NCI-H526 (cell line): ENCODE measurements around the gene LMF1.

Experiments used
- DNase-seq, 2 experiments: peaks; one replicate each; lab custom pipeline; 2025; lab: John Stamatoyannopoulos, UW

Gene LMF1

DNA sequence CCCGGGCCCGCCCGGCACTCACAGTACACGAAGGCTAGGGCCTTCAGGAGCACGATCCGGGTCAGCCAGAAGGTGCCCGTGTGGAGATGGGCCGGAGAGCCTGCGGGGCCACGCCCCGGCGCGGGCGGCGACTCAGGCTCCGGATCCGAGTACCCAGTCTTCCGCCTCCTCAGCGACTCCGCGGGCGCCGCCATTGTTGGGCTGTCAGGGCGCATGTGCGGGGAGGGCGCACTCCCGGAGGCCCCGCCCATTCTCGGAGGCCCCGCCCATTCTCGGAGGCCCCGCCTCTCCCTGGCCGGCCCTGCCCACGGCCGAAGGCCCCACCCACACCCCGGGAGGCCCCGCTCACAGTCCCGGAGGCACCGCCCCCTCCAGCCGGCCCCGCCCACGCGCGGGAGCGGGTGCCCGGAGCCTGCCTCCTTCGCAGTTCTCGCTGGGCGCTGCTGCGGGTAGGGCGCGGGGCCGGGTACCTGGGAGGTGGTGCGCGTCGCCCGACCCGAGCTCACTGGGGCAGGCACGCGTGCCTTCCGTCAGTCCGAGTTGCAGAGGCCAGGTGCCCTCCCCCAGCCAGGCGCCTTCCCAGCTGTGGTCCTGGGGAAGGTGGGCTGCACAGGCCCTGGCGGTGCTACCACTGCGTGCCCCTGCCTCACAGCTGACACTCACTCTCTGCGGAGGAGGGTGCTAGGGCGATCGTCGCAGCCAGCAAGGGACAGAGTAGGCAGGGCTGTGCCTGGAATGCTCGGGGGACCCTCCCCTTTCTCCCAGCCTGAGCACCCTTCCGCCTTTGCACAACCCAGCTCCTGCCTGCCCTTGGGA lies at the start of gene LMF1:
TSS of gene LMF1 (minus strand) at position 219 of the 816 bp plus-strand sequence. CDS start at position 215, 4 bp downstream.
- DNase-seq, result peak; percentile 36 to 88

GRCh38 chr16:1020091-1020399 lies 49.3 kb upstream of the LMF1 start:
- no peak for DNase-seq

DNA sequence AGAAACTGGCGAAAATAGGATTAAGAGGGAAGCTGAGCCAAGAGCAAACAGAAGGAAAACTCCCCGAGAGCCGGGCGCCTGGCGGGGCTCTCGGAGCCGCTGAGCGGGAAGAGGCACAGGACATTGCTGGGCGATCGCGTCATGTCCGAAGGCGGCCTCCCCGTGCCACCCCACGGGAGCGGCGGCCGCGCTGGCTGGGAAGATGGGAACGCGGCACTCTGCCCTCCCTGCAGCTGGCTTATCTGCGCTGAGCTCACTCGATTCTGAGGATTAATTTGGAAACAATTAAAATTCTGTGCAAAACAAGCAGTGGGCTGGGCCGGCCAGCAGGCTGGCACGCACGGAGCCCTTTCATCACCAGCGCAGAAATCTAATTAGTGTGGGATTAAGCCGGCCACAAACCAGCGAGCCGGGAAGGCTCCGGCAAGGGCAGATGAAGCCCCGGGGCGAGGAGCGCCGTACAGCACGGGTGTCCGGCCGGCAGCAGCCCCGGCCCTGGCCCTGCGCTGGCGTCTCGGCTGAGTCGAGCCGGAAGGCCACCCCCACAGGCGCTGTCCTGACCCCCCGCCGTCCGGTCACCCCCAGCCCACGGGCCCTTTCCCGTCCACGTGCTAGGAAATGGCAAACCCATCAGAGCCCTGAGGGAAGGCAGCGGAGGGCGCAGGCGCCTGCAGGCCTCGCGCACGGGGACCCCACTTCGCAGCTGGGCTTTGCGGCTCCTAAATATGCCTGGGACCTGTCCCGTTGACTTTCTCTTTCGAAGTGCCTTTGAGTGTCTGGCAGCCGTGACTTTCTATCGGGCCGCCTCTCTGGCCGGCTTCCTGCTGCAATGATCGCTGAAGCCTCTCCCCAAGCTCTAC lies 48.7 kb upstream of the LMF1 start:
- no peak for DNase-seq

DNA sequence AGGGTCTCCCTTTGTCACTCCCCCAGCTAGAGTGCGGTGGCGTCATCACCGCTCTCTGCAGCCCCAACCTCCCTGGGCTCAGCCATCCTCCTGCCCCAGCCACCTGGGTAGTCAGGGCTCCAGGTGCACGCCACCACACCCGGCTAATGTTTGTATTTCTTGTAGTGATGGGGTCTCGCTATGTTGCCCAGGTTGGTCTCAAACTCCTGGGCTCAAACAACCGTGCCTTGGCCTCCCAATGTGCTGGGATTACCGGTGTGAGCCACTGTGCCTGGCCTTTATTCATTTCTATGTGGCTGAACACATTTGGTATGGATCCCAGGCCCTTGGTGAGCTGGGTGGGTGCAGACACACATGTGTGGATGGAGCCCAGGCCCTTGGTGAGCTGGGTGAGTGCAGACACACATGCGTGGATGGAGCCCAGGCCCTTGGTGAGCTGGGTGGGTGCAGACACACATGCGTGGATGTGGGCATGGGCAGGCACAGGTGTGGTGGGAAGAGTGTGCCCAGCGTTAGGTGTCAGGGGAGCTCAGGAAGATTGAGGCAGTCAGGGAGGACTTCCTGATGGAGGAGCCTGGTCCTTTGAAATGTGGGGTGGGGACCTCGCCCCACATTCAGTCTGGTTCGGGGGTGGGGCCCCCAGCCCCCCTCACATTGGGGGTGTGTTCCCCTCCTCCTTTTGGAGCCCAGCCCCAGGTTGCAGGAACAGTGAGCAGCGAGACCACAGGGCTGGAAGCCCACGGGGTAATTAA lies 47.8 kb upstream of the LMF1 start:
- DNase-seq, result no peak

- DNase-seq, result no peak
These were observed 44.1 kb upstream of the LMF1 start for GRCh38 chr16:1014771-1015495.

GRCh38 chr16:1014221-1014620 lies 43.4 kb upstream of the LMF1 start:
- no peak for DNase-seq

GRCh38 chr16:1013593-1013900 lies 42.8 kb upstream of the LMF1 start:
- DNase-seq, result no peak

- no peak for DNase-seq
These were observed 42.2 kb upstream of the LMF1 start for GRCh38 chr16:1012722-1013592.

DNA sequence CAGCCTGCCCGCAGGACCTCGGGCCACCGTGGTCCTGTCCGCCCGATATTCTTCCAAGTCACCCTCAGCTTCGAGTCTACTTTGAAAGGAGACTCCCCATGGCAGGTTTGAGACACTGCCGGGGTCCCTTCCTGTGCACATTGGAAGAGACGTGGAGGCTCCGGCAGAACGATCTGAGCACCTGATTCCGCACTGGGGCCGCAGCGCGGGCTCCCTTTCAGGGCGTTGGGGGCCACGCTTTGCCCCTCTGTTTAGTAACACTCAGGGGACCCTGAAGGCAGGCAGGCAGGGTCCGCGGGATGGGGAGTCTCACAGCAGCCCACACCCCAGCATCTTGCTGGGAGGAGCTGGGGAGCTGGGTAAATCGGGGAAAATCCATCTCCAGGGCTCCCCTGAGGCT lies 41.4 kb upstream of the LMF1 start:
- no peak for DNase-seq

DNA sequence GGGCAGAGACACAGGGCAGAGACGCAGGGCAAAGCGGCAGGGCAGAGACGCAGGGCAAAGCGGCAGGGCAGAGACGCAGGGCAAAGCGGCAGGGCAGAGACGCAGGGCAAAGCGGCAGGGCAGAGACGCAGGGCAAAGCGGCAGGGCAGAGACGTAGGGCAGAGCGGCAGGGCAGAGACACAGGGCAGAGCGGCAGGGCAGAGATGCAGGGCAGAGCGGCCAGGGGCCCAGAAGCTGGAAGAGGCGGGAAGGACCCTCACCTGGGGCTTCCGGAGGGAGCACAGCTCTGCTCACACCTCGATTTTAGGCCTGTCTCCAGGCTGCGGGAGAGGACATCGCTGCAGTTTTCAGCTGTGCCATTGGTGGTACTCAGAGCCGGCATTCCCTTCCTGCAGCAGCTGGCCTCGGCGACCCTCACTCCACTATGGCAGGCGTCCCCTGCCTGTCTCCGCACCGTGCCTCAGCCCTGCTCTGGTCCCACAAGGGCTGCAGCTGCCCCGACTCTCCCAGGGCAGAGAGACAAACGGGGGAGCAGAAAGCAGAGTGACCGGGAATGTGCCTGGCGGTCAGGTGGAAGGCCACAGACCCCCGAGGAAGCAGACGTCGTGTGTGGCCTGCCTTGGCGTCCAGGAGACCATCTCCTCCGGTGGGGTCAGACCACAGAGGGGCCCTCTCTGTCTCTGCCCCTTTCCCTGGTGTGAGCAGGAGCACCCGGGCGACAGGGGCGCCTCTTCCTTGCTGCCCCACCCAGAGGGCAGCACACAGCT lies 40.7 kb upstream of the LMF1 start:
- DNase-seq, result no peak

- no peak for DNase-seq
These were observed 40.0 kb upstream of the LMF1 start for GRCh38 chr16:1010815-1011214.

DNA sequence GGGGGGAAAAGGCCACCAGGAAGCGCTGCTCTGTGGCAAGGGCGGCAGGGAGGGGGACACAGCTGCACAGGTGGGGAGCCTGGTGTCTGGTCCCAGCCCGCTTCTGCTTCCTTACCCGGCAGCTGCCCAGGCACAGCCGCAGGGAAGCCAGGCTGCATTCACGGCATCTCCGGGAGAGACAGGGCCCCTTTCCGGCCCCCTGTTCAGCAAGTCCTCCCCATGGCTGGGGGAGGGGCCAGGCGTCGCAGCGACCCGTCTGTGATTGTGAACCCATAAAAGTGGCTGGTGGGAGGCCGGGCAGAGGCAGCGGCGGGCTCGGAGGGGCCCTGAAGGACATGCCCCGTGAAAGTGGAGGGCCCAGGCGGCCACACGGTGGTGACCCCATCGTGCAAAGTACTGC lies 39.5 kb upstream of the LMF1 start:
- DNase-seq, result no peak

GRCh38 chr16:1009358-1010150 lies 38.8 kb upstream of the LMF1 start:
- DNase-seq, result no peak

DNA sequence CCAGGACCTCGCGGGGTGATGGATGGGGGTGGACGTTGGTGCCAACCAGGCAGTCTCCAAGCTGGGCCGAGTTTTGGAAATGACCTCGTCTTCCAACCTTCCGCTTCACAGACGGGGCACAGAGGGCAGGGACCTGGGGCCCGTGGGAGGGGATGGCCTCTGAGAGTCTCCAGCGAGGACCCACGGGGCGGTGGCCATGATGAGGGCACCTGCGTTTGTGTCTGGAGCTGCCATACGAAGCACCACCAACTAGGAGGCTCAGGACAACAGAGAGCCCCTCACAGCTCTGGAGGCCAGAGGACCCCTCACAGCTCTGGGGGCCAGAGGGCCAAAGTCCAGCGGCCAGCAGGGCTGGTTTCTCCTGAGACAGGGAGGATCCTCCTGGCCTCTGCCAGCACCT lies 37.3 kb upstream of the LMF1 start:
- DNase-seq, result no peak

GRCh38 chr16:1007284-1007850 lies 36.6 kb upstream of the LMF1 start:
- no peak for DNase-seq

GRCh38 chr16:1006781-1007180 lies 36.0 kb upstream of the LMF1 start:
- DNase-seq, result no peak

DNA sequence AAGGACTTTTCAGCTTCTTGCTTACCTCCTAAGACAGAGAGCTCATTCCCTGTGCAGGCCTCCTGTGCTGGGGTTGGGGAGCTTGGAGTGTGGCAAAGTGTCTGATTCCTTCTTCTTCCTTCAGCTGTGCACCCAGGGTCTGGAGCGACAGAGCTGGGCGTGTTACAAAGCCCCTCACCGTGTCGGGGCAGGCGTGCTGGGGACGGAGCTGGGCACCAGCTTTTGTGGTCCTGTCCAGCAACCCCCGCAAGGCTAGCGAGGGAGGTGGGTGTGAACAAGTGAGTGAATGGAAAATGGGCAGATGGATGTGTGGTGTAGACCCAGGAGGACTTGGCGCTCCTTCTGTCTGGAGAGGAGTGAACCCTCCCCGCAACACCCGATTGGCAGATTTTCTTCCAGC lies 34.5 kb upstream of the LMF1 start:
- DNase-seq, result no peak

GRCh38 chr16:1003391-1004347 lies 32.9 kb upstream of the LMF1 start:
- DNase-seq, result no peak
